B cell (primary cell): ENCODE results near the gene ACTN1. TPM values are rescaled to one million over a fixed set of nuclear protein-coding genes. Genes with fewer than 3 reads are reported as not detected.
A peak's percentile ranks its signal among the peaks of the same experiment; 100 is the strongest.

ENCODE experiments used
- ATAC-seq: fragments of 200-7000 bp; cut with Tn5 transposase; one replicate; pipeline ENCODE4 v1.10.0; 2021; ENCODE audit warnings: low read depth, mild to moderate bottlenecking, moderate number of reproducible peaks, moderate library complexity
- CTCF ChIA-PET: fragments of 350-600 bp; sonication (Branson Sonifier 250); formaldehyde crosslinking; loops from one replicate; lab custom pipeline; 2021; ENCODE audit warnings: antibody characterized with exemption, inconsistent platforms; lab: Charles Lee
- POLR2A ChIA-PET: fragments of 350-600 bp; sonication (Branson Sonifier 250); formaldehyde crosslinking; loops from one replicate; lab custom pipeline; 2021; ENCODE audit warnings: antibody characterized with exemption; lab: Charles Lee
- DNase-seq: peaks from one replicate; pipeline ENCODE4 v3.0.0; 2013
- H2AFZ ChIP-seq: 2 replicates; pipeline ENCODE4 v1.6.1; 2012; ENCODE audit warnings: mild to moderate bottlenecking, low read depth, low read length; ENCODE audit not compliant: insufficient read depth, poor library complexity, severe bottlenecking
- H3K27ac ChIP-seq, 2 donors: 1 replicate in 1 of 2; 2 replicates in 1 of 2; pipeline ENCODE4 v1.5.1; 2012 to 2013; ENCODE audit warnings: low read length in 2 of 2, mild to moderate bottlenecking in 2 of 2, moderate library complexity in 1 of 2
- H3K27me3 ChIP-seq, 4 experiments: fragments of 200-600 bp in 1 of 4; sonication (generic) in 1 of 4; replicated peaks in 1 of 4; 1 replicate in 2 of 4; 2 replicates in 2 of 4; pipeline versions ENCODE4 v1.6.1 to v1.7.0; 2013 to 2016; ENCODE audit warnings: low read length in 3 of 4, mild to moderate bottlenecking in 2 of 4, mixed read lengths in 1 of 4, moderate library complexity in 1 of 4; ENCODE audit not compliant: insufficient read depth in 4 of 4, control insufficient read depth in 3 of 4; ENCODE audit errors: control extremely low read depth in 1 of 4
- H3K36me3 ChIP-seq, 2 experiments: replicated peaks in 1 of 2; 1 replicate in 1 of 2; 2 replicates in 1 of 2; pipeline versions ENCODE4 v1.6.1 to v1.7.1; 2013; ENCODE audit warnings: low read length in 1 of 2; ENCODE audit not compliant: insufficient read depth in 2 of 2, control insufficient read depth in 1 of 2; ENCODE audit errors: control extremely low read depth in 1 of 2, extremely low read depth in 1 of 2
- H3K4me1 ChIP-seq, 2 donors: fragments of 200-600 bp in 1 of 2; sonication (generic) in 1 of 2; 1 replicate in 1 of 2; 2 replicates in 1 of 2; pipeline versions ENCODE4 v1.5.1 to v1.6.1; 2013 to 2017; ENCODE audit warnings: low read length in 2 of 2; ENCODE audit not compliant: control insufficient read depth in 2 of 2, insufficient read depth in 2 of 2
- H3K4me2 ChIP-seq: replicated peaks from 2 replicates; pipeline ENCODE3; 2012; ENCODE audit warnings: mild to moderate bottlenecking, low read depth, low read length; ENCODE audit not compliant: poor library complexity, severe bottlenecking
- H3K4me3 ChIP-seq, 5 experiments: fragments of 200-600 bp in 1 of 5; sonication (generic) in 1 of 5; 1 replicate in 3 of 5; 2 replicates in 2 of 5; pipeline versions ENCODE4 v1.5.1 to v1.7.0; 2011 to 2016; ENCODE audit warnings: low read length in 4 of 5, mild to moderate bottlenecking in 4 of 5, low read depth in 2 of 5, control low read depth in 1 of 5, moderate library complexity in 1 of 5; ENCODE audit not compliant: insufficient read depth in 1 of 5; ENCODE audit errors: control extremely low read depth in 1 of 5, extremely low read depth in 1 of 5
- H3K79me2 ChIP-seq: fragments of 200-600 bp; sonication (generic); one replicate; pipeline ENCODE4 v1.6.0; 2016; ENCODE audit warnings: low read length; ENCODE audit not compliant: control insufficient read depth, insufficient read depth
- H3K9ac ChIP-seq: fragments of 200-600 bp; sonication (generic); 2 replicates; pipeline ENCODE4 v1.6.1; 2017; ENCODE audit warnings: mild to moderate bottlenecking, low read length, moderate library complexity
- H3K9me3 ChIP-seq, 3 donors: one replicate each; pipeline versions ENCODE4 v1.6.1 to v1.7.1; 2013; ENCODE audit warnings: low read length in 2 of 3; ENCODE audit not compliant: control insufficient read depth in 2 of 3, insufficient read depth in 1 of 3; ENCODE audit errors: control extremely low read depth in 1 of 3
- H4K20me1 ChIP-seq: 2 replicates; pipeline ENCODE4 v1.6.0; 2012; ENCODE audit warnings: mild to moderate bottlenecking, low read length; ENCODE audit not compliant: insufficient read depth, control insufficient read depth, poor library complexity, severe bottlenecking
- H3K27ac Mint-ChIP-seq: one replicate; pipeline ENCODE4 v1.8.0; 2021; ENCODE audit warnings: mixed read lengths
- H3K27me3 Mint-ChIP-seq: one replicate; pipeline ENCODE4 v1.8.0; 2021; ENCODE audit warnings: mixed read lengths
- H3K4me1 Mint-ChIP-seq: one replicate; pipeline ENCODE4 v1.8.0; 2021; ENCODE audit warnings: mixed read lengths
- H3K4me3 Mint-ChIP-seq: one replicate; pipeline ENCODE4 v1.8.0; 2021; ENCODE audit warnings: mixed read lengths
- H3K9me3 Mint-ChIP-seq: one replicate; pipeline ENCODE4 v1.8.0; 2022; ENCODE audit warnings: mixed read lengths; ENCODE audit not compliant: insufficient read depth
- EZH2 ChIP-seq: IDR thresholded peaks from 2 replicates; pipeline ENCODE4 v1.6.1; 2012; ENCODE audit warnings: borderline replicate concordance, low read depth, mild to moderate bottlenecking, moderate library complexity, low read length; ENCODE audit not compliant: insufficient read depth, poor library complexity, severe bottlenecking
- WGBS: methylation state at CpG from one replicate; pipeline ENCODE4 v1.1.5; 2013; ENCODE audit warnings: missing lambda C conversion rate; ENCODE audit not compliant: insufficient coverage; 5-methylcytosine and 5-hydroxymethylcytosine counted together
- intact Hi-C: fragments of 100-400 bp; cut with micrococcal nuclease; formaldehyde crosslinking; loops from one replicate; pipeline ENCODE4 v1.10.0; 2022
- polyA plus RNA-seq: library from polyadenylated mRNA; depleted of rRNA; stranded (reverse); fragments of >200 nt; gene quantifications from 2 replicates; pipeline ENCODE4 v1.2.3, GENCODE V29; 2012
- total RNA-seq, 2 donors: library from RNA; stranded (reverse); fragments of 120-200 nt in 1 of 2; gene quantifications; 1 replicate in 1 of 2; 2 replicates in 1 of 2; pipeline versions ENCODE4 v1.2.3 to v1.2.4, GENCODE V29; 2013 to 2022
- TF ChIP-seq, protein P1 (sequence below): fragments of 200-600 bp; IDR thresholded peaks from one replicate; pipeline ENCODE4 v1.8.0; 2022; ENCODE audit warnings: antibody characterized with exemption, mild to moderate bottlenecking

The ACTN1 gene
- total and polyA plus RNA-seq, 2 donors (not counting 1 experiment from before 2014, with no cell fraction given) = 0.74 to 0.89 TPM

DNA sequence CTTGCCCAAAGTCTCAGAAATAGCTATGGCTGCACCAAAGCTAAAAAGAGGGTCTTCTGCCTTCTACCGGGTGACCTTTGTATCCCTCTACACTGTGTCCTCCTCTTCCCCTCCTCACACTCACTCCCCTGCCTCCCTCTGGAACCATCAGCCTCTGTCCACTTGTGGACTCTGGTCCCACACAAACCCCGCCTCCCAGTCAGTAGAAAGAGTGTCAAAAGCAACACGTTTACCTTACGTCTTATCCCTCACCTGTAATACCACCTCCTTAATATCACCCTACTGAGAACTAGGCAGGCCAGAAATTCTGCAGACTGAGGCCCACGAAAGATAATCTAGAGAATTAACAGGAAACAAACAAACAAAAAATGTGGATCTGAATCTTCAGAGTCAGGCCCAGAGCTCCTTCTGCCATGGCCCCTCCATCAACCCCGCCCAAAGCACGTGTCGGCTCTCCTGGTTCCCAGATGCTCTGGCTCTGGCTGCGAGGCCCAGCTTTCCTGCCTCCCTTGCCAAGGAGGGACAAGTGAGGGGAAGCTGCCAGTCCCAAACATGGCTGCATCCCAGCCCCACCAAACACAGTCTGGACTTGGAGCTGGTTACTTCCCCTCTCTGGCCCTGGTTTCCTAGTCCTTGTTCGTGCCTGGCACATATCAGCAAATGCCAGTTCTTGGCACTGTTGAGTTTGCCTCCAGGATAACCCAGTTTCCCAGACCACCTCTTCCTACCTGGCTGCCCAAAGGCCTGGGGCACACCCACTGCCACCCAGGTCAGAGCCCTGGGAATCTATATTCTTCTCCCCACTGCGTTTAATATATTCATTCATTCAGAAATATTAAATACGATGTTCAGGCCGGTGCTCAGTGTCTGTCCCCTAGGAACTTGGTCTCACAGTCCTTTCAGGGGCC, 2.7 kb downstream of the ACTN1 start:
- no peak overlapping the region for H2AFZ ChIP-seq
- peaks cover 0 to 24% (median 3%) of the 10 kb centered on the region in 3 donors for H3K9me3 ChIP-seq
- no peak overlapping the region for H3K4me2 ChIP-seq
- 96% methylated on average over 12 of the region's 13 CpGs for WGBS
- no peak overlapping the region for H3K9ac ChIP-seq
- H3K27ac Mint-ChIP-seq = no peak overlapping the region
- peaks cover 9% of the 10 kb centered on the region for H3K4me1 Mint-ChIP-seq
- no peak for TF ChIP-seq EZH2
- TF ChIP-seq, protein P1, sequence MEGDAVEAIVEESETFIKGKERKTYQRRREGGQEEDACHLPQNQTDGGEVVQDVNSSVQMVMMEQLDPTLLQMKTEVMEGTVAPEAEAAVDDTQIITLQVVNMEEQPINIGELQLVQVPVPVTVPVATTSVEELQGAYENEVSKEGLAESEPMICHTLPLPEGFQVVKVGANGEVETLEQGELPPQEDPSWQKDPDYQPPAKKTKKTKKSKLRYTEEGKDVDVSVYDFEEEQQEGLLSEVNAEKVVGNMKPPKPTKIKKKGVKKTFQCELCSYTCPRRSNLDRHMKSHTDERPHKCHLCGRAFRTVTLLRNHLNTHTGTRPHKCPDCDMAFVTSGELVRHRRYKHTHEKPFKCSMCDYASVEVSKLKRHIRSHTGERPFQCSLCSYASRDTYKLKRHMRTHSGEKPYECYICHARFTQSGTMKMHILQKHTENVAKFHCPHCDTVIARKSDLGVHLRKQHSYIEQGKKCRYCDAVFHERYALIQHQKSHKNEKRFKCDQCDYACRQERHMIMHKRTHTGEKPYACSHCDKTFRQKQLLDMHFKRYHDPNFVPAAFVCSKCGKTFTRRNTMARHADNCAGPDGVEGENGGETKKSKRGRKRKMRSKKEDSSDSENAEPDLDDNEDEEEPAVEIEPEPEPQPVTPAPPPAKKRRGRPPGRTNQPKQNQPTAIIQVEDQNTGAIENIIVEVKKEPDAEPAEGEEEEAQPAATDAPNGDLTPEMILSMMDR = no peak
- H3K27ac ChIP-seq = no peak overlapping the region
- H3K4me1 ChIP-seq = peaks cover 16 to 19% of the 10 kb centered on the region in 2 donors
- ChIA-PET POLR2A (no interaction called here), CTCF (no interaction called here)
- no peaks in the 10 kb centered on the region for H4K20me1 ChIP-seq
- peaks cover 0 to 53% (median 15%) of the 10 kb centered on the region in 4 experiments for H3K27me3 ChIP-seq
- no peaks in the 10 kb centered on the region for H3K36me3 ChIP-seq
- ATAC-seq (no peak), DNase-seq (no peak)
- no peaks in the 10 kb centered on the region for H3K79me2 ChIP-seq
- peaks cover 35% of the 10 kb centered on the region for H3K27me3 Mint-ChIP-seq
- intact Hi-C loops = no loop called here
- H3K9me3 Mint-ChIP-seq = no peaks in the 10 kb centered on the region
- peak overlapping the region; percentile 55 for H3K4me3 Mint-ChIP-seq
- no peak overlapping the region for H3K4me3 ChIP-seq

DNA sequence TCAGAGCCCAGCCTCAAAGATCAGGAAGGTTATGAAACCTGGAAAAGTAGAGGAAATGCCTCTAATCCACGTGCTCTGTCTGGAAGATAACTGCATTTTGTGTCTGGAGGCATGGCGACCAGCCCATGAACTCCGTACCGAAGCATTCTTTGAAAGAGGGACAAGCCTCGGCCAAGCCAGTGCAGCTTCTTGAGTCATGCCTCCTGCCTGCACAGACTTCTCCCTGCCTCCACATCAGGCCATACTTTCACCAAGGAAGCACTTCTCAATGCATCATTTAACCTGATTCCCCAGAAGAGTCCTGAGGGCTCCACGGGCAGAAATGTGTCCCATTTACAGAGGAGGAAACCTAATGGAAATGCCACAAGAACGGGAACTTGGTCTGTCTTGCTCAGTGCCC, 3.4 kb downstream of the ACTN1 start:
- H3K27me3 Mint-ChIP-seq = peaks cover 31% of the 10 kb centered on the region
- peaks cover 9% of the 10 kb centered on the region for H3K4me1 Mint-ChIP-seq
- ATAC-seq (no peak), DNase-seq (no peak)
- H3K4me3 Mint-ChIP-seq = no peak overlapping the region
- intact Hi-C loops = no loop called here
- Histone ChIP-seq H4K20me1 (no peaks in the 10 kb centered on the region), H3K4me3 (no peak overlapping the region), H3K4me2 (no peak overlapping the region), H3K9me3 (peaks cover 0 to 24% (median 3%) of the 10 kb centered on the region in 3 donors), H3K4me1 (peaks cover 16 to 19% of the 10 kb centered on the region in 2 donors), H3K27ac (no peak overlapping the region), H3K36me3 (no peaks in the 10 kb centered on the region), H3K79me2 (no peaks in the 10 kb centered on the region), H3K9ac (no peak overlapping the region), H2AFZ (no peak overlapping the region), H3K27me3 (peaks cover 0 to 46% (median 12%) of the 10 kb centered on the region in 4 experiments)
- TF ChIP-seq, protein P1 = no peak
- no peak for TF ChIP-seq EZH2
- no peaks in the 10 kb centered on the region for H3K9me3 Mint-ChIP-seq
- ChIA-PET CTCF (no interaction called here), POLR2A (no interaction called here)
- H3K27ac Mint-ChIP-seq = no peak overlapping the region
- 92% methylated on average over 7 of the region's 7 CpGs for WGBS
